Stimulated activated CD4-positive, alpha-beta T cell treated with anti-CD3 and anti-CD28 coated beads, Interleukin-12 subunit alpha, Interleukin-12 subunit beta, amount 100 ng/mL, for 24 hours (primary cell): ENCODE measurements around the gene PDGFC.

Source experiments
- DNase-seq, 2 experiments: peaks; one replicate each; pipeline ENCODE4 v3.0.0-alpha.2; 2020; ENCODE audit warnings: low read depth in 2 of 2

PDGFC gene

DNA sequence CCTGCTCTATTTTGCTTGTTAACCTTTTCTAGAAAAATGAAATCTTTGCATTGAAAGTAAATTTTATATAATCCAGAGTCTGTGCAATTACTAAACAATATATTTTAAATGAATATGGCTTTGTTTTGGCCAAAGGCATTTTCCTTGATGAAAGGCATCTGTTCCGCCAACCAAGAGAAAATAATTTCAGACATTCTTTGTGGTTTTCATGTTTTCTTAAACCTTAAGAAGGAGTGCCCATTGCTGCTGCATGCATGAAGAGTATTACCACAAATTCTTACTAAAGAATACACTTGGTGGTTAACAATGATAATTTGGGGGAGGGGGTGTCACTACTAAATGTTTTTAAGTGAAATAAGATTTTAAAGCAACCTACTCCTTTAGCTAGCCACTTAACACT, 2.7 kb upstream of the PDGFC start:
- DNase-seq: no peak

DNA sequence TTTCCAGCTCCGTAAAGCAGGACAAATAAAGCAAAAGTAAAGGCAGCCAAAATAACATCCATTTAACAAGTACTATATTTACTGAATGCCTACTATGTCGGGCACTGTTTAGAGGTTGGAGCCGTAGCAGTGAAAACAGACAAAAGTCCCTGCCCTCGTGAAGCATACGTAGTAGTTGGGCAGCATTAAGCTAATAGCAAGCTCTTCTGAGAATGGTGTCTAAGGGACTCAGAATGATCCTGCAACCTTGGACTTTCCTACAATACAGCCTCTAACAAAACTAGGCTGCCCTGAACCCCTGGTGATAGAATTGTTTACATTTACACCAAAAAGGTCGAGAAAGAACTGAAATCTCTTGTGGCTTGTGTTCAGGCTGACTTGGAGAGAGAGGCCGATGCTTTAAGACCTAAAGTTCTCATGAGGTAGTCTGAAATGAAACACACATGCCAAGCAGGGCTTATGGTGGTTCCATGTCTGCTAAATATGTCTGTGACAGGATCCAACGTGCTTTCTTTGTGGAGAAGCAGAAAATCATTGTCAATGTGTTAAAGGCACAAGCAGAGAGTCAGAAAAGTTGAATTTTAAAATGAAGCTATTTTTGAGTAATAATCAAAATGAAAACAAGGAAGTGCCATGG, 898 bp upstream of the PDGFC start:
- no peak for DNase-seq

DNA sequence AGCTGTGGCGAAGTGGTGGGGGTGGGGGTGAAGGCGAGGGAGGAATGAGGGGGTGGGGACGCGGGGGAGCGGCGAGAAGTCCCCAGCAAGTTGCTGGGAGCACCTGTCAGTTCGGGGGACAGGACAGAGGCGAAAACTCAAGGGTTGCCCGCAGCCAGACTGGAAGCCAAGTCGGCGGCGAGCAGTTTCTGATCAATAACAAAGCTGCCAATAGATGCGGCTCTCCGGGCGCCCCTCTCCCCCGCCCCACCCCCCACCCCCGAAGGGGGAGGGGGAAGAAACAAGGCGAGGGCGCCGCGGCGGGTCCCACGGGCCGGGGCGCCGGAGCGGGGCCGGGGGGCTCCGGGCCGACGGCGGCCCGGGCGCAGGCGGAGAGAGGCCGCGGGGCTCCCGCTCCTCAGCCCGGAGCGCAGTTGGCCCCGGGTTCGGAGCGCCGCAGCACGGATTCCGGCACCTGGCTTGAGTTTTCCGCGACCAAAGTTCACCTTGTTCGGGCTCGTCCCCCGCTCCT, 379 bp downstream of the PDGFC start:
- DNase-seq: no peak

DNA sequence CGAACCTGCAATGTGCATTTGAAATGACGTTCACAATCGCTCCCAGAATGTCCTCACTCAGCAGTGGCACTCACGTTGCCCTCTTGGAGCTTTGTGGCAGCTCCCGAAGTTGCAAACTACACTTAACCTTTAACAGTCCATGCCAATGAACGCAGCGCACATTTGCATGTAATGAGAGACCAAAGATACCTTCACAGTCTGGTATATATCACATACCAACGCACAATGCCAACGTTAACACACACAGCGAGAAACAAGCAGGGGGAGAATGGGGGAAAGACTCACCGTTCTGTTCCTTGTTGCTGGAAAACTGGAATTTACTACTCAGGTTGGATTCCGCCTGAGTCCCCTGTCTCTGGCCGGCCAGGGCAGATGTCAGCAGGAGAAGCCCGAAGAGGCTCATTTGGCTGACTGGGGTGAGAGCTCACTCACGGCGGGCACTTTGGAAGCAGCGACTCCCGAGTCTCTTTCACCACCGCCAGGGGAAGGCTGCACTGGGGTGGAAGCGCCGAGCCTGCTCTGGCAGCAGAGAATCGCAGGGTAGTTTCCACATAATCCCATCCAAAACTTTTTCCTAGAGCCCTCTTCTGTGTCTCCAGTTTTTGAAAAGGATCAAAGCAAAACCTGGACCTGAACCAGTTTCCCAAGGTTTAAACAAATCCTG, 966 bp downstream of the PDGFC start:
- DNase-seq: no peak

DNA sequence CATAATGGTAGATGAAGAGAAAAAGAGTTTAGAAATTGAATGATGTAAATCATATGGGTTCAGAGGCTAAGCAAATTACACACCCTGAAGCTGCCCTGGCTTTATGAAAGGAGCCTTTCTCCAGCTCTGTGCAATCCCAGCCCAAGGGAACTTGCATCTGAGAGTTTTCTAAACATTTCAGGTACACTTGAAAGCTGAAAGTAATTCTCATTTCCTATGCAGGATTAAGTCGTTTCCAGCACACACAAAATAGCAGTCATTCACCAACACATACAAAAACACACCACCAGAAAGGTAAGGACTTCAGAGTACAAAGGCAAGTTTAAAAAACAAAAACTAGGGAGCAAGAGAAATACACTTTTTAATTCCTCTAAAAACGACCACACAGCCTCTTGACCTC, 1.7 kb downstream of the PDGFC start:
- DNase-seq: no peak

DNA sequence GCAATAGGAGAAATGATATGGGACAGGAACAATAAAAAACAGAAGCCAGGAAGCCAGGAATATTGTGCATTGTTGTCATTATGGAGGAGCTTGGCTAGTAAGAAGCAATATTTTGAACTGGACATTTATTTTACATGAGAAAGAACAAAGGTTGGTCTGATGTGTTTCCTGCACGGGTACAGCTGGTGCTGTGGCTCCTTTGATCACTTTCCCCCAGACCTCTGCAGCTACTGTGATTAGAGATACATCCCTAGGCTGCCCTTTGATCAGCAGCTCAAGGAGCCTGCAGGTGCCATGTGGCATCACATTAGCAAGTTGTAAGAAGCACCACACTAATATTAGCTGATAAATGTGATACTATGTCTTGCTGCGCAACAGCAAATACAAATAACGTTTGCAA, 2.5 kb downstream of the PDGFC start:
- no peak for DNase-seq

DNA sequence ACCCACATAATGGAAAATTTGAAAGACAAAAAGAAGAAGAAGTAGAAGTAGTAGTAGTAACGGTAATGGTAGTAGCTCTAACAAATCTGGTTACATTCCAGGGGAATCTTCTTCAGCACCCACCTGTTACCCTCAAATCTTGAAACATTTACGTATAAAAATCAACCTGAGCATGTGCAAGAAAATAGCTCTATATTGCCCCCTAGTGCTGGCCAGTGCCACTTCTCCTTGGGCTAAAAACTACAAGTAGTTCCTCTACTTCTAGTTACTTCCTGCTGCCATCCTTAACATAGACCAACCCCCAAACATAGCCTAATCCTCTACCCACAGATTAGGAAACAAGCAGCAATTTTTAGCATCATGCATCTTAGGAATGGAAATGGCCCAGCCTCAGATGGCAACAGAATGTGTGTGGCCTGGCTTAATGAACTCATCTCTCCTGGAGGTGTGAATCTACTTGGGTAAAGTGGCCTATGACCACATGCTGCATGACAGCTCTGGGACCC, 3.1 kb downstream of the PDGFC start:
- no peak for DNase-seq

DNA sequence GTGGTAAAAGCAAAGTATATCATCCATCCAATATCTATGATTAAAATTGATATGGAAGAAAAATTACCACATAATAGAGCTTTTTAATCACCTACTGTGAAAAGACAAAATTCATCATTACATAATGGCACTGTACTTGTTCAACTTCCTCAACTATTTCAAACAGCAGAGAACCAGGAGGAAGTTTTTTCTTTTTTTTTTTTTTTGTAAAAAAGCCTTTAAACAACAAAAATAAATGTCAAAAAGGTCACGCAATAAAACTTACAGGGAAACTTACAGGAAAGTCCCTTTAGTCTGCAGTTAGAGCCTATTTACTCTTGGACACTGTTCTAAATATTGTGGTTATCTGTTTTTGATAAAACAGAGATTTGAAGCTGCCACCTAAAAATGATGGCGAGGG, 4.8 kb downstream of the PDGFC start:
- no peak for DNase-seq

DNA sequence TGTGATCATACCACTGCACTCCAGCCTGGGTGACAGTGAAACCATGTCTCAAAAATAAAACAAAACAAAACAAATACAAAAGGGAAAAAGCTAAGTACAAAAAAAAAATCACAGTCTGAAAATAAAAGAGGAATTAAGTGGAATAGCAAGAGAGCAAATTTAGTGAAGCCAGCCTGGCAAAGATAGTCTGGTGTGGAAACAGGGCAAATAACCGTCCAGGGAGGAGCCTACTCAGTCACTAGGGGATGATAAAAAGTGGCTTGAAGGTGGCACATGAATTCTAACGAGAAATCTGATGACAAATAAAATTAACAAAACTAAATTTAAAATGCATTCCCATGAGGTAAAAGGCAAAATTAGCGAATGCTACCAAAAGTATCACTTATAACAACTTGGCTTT, 8.2 kb downstream of the PDGFC start:
- DNase-seq: no peak

DNA sequence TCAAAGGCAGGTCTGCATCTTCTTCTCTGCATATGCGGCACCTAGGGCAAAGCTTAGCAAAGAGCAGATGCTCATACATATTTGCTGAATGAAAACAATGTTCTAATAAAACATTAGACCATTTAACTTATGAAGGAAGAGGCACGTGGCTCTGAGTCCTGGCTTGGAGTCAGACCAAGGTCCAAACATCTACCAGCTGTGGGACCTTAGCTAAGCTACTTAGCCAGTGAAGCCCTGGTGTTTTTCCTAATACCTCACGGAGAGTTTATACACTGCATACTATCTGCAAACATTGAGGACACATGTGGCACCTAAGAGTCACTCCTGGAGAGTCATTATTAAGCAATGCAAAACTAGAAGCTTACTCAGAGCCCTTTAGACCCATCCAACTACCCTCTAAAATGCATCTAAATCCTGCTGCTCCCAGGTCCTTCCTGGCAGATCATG, 9.0 kb downstream of the PDGFC start:
- DNase-seq: no peak

DNA sequence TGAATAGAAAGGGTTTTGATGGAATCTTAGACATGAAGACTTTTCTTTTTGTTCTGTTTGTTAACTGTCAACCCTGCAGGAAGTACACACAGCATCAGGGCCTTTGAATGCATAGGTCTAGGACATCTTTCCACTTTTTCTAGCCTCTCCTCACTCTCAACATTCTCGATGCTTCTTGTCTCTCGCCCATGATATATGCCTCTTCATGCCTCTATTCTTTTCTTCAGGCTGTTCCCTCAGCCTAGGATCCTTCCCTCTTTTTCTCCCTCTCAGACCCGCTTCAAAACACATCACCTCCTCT, 9.6 kb downstream of the PDGFC start:
- no peak for DNase-seq

DNA sequence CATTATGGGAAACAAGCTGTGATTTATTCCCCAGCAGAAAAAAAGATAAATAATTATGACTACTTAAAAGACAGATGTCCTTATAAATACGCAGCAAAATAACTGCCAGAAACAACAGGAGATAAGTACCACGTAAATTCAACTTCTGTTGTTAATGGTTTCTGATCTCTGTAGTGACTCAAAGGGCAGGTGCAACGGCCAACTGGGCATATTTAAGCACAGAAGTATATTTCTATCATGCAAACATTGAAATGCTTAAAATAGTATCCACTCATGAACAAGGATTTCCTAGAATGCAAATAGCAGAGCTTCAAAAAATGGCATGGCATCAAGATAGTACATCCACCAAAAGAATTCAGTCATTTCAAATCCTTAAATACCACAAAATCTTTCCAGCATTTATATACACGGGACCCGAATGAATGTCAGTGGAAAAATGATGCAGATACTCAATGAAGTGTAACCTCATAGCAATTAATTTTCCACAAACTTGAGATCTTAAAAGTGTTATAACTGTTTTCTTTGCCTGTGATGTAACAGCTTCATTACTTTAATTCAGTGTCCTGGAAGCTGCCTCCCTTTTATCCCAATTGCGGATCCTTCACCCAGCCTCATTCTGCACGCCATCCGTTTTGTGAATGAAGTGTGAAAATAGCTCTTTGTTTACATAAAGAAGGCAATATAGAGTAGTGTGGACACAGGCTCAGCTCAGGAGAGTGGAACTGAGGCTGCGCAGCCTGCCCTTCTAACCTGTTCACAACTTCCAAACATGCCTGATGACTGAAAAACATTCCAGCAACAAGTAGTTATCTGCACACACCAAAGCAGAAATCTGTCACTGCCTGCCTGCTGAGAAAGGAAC, 10.2 kb downstream of the PDGFC start:
- DNase-seq: no peak

DNA sequence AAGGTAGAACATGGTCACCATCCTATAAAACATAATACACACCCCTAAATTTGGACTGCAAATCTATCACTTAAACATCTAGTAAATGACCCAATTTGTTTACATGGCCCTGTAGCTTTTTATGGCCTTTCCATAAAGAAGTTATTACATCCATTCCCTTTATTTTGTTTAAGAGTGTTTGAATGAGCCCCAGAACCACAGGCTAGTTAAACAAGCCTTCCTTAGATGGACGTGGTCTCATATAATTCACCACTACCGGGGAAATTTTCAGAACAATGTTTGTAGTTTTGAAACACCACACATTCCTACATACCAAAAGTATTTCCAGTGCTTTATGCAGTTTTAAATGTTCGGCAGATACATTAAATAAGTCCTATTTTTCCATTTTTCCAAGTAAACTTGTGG, 12.3 kb downstream of the PDGFC start:
- no peak for DNase-seq

DNA sequence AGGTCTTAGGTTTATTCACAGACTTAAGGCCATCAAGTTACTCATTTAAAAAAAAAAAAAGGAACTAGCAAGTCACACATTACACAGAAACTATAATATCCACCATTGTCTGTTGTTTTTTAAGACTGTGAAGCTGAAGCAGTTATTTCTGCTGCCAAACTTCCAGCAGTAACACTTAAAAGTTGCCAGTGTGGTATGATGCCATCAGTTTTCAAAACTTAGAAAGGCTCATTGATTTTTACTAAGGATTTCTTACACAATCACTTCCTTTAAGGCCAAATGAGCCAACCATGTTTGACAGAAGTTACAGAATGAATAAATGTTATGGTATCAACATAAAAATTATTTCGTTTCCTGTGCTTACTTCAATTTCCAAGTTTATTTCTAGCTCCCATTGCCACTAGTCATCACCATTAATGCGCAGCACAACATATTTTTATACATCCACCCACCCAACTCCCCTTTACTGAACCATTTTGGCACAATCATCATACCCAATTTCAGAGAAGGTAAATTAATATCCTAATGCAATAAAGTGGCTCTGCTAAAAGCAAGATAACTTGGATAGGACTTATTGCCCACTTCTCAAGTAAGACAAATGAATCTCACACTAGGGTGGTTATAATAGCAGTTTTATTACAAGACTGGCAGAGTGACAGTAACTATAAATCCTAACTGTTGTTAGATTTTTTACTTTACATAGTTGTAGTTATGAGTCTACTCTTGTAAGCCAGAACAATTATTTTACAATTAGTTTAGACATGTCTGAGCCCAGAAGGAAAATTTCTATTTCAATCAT, 13.1 kb downstream of the PDGFC start:
- no peak for DNase-seq

DNA sequence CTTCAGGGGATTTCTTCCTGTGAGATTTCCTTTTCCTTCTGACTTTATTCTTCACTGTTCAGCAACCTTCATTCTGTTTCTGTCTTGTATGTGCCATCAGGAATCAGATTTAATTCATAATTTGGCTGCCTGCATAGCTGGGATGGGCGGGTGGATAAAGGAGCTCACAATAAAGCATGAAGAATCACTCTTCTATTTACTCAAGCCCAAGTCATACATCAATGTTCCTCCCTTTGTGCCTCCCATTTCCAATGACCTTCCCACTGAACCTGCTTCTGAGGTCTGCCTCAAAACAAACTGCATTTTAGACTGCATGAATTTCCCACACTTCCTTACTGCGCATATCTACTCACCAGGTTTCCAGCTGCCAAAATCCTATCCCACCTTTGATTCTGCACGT, 14.0 kb downstream of the PDGFC start:
- DNase-seq: no peak

DNA sequence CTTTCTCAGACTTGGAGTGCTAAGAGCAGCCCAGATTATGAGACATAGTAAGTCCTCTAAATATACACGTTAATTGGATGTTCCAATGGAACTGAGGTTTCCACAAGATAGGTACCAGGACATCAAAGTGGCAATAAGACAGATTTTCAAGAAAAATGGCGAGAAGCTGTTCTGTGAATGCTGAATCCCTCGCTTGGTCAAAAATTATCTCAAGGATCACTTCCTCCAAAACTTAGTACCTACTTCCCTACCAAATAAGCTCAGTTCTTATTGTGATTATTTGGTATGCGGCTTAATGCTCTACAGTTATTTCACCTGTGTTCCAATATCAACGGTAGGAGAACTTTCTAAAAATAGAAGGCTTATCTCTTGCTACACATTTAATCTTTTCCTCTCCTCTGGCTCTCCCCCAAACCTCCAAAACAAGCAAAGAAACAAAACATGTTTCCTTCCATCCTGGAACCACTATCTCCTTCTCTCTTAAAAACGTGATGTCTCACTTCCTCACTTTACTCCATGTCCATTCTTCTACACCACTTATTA, 14.7 kb downstream of the PDGFC start:
- DNase-seq: no peak

DNA sequence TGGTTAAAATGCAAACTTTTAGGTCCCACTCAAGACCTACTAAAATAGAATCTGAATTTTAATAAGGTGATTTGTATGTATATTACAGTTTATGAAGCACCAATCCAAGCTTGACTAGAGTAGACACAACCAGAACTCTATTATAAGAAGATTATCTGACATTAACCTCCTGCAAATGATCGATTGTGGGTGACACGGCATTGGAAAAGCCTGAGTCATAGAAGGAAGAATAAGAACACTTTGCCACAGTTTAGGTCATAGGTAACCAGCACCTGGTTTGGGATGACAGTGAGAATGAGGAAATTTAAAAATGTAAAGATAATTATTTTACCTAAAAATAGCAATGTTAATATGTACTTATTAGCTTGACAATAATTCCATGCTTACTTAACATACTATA, 15.2 kb downstream of the PDGFC start:
- no peak for DNase-seq

DNA sequence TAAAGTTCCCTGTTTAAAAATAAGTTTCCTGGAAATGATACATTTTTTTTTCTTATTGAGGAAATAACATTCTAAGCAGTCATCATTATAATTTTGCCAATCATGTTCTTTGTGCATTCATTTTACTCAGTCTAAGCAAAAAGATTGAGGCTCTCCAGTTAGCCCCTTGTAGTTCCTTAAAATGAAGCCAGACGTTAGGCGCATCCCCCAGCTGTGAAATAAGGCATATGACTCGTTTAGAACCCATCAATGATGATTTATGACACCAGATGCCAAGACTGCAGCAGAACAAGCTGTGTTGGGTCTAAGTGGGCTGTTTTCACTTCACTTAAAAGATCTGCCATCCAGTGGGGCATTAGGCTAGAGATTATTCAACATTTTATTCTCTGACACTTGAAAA, 17.0 kb downstream of the PDGFC start:
- DNase-seq: no peak

DNA sequence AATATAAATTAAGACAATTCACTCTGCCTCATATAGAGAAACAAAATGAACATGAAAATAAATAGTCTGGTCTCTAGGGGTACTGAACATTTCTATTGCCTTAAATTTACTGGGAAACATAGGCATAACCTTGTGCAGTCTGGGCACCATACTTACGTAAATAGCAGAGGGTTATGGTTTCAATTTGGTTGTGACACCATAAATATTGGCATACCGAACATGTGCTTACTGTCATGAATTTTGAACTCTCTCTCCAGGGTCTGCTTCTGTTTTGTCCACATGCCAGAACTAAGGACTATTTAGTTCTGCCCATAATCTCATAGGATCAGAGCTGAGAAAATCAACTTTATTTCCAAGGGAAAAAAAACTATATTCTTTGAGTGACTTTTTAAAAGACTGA, 17.6 kb downstream of the PDGFC start:
- no peak for DNase-seq

DNA sequence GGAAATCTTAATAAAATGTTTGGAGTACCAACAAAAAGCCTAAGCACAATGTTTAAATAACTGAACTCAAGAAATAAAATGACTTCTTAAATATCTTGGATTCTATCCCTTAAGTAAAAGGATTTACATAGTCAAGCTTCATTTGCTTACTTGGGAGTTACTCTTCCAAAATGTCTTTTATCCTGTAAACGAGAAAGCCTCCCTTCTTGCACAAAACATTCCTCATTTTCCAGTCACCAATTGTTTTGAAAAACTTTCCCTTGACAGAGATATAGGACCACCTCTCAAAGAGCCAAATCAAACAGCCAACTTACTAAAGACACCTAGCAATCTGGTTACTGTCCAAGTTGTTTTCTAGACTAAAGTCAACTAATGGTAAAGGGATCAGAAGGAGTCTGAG, 18.6 kb downstream of the PDGFC start:
- DNase-seq: no peak

DNA sequence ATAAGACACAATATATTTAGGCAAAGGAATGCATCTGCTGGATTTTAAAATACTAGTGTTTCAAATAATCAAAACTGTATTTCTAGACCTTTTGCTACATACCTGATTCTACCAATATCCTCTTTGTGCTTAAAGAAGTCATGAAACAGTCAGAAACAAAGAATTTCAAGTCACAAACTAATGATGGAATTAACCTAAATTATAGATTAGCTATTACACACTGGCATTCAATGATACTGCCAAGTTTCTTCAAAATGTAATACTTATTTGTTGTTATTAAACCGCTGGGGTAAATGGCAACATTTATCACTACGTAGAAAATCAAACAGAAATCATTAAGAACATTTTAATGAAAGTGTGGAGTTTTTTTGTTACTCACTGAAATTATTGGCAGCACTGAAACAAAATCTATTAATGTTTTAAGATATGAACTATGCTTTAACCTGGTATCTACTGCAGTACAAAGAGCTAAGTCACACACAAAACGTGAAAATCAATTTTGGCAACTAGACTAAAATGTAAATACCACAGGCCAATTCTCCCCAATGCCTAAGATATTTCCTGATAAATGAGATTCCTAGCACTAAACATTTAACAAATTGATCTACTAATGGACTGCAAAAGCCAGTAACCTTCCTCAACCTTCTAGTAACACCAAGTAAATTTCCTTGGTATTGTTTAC, 19.4 kb downstream of the PDGFC start:
- DNase-seq: no peak
